Measurements from ENCODE around the gene MAPK8.

DNA sequence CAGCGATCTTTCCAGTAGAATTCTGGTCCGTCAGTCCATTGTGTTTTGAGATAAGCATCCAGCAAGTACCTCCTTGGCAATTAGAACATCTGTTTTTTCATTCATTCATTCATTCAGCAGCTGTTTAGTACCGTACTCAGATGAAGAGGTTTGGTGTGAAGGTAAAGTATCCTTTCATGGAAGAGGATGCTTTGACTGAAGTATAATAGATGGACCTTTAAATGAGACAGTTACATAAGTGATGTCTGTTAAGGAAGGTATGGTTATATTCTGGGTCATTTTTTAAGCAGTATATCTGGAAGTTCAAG is 1.2 kb downstream of the MAPK8 start:
- TF ChIP-seq, protein P1, sequence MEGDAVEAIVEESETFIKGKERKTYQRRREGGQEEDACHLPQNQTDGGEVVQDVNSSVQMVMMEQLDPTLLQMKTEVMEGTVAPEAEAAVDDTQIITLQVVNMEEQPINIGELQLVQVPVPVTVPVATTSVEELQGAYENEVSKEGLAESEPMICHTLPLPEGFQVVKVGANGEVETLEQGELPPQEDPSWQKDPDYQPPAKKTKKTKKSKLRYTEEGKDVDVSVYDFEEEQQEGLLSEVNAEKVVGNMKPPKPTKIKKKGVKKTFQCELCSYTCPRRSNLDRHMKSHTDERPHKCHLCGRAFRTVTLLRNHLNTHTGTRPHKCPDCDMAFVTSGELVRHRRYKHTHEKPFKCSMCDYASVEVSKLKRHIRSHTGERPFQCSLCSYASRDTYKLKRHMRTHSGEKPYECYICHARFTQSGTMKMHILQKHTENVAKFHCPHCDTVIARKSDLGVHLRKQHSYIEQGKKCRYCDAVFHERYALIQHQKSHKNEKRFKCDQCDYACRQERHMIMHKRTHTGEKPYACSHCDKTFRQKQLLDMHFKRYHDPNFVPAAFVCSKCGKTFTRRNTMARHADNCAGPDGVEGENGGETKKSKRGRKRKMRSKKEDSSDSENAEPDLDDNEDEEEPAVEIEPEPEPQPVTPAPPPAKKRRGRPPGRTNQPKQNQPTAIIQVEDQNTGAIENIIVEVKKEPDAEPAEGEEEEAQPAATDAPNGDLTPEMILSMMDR (tag by site-specific recombination; IDR thresholded peaks at IDR 0.05), result no peak
- no peak for TF ChIP-seq ZNF707 (tag by site-specific recombination; IDR thresholded peaks at IDR 0.05)
- no peak for TF ChIP-seq YY1 (tag by site-specific recombination; IDR thresholded peaks at IDR 0.05)
- TF ChIP-seq, protein P2, sequence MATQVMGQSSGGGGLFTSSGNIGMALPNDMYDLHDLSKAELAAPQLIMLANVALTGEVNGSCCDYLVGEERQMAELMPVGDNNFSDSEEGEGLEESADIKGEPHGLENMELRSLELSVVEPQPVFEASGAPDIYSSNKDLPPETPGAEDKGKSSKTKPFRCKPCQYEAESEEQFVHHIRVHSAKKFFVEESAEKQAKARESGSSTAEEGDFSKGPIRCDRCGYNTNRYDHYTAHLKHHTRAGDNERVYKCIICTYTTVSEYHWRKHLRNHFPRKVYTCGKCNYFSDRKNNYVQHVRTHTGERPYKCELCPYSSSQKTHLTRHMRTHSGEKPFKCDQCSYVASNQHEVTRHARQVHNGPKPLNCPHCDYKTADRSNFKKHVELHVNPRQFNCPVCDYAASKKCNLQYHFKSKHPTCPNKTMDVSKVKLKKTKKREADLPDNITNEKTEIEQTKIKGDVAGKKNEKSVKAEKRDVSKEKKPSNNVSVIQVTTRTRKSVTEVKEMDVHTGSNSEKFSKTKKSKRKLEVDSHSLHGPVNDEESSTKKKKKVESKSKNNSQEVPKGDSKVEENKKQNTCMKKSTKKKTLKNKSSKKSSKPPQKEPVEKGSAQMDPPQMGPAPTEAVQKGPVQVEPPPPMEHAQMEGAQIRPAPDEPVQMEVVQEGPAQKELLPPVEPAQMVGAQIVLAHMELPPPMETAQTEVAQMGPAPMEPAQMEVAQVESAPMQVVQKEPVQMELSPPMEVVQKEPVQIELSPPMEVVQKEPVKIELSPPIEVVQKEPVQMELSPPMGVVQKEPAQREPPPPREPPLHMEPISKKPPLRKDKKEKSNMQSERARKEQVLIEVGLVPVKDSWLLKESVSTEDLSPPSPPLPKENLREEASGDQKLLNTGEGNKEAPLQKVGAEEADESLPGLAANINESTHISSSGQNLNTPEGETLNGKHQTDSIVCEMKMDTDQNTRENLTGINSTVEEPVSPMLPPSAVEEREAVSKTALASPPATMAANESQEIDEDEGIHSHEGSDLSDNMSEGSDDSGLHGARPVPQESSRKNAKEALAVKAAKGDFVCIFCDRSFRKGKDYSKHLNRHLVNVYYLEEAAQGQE (tag by site-specific recombination; IDR thresholded peaks at IDR 0.05), result no peak

Measured in HEK293 (cell line).